Right atrium auricular region (tissue), 2 donors: ENCODE data around the gene OTUD4. TPM values are rescaled to one million over a fixed set of nuclear protein-coding genes. Genes with fewer than 3 reads are reported as not detected.

ENCODE experiments used
- DNase-seq: peaks from one replicate; pipeline ENCODE4 v3.0.0-alpha.2; 2019; ENCODE audit warnings: low spot score
- H3K27ac ChIP-seq, 2 donors: fragments of 200-600 bp; sonication (generic); 1 replicate in 1 of 2; 2 replicates in 1 of 2; pipeline ENCODE4 v1.5.1; 2016 to 2019
- H3K27me3 ChIP-seq, 2 donors: fragments of 200-600 bp; sonication (generic); one replicate each; pipeline versions ENCODE4 v1.5.1 to v1.6.0; 2017 to 2019
- H3K36me3 ChIP-seq: fragments of 200-600 bp; sonication (generic); one replicate; pipeline ENCODE4 v1.5.1; 2016
- H3K4me1 ChIP-seq, 2 donors: fragments of 200-600 bp; sonication (generic); one replicate each; pipeline versions ENCODE4 v1.5.1 to v1.6.0; 2017 to 2019
- H3K4me3 ChIP-seq, 2 donors: fragments of 200-600 bp; sonication (generic); 1 replicate in 1 of 2; 2 replicates in 1 of 2; pipeline ENCODE4 v1.5.1; 2017 to 2019; ENCODE audit warnings: mild to moderate bottlenecking in 1 of 2, moderate library complexity in 1 of 2
- H3K9me3 ChIP-seq, 2 donors: fragments of 200-600 bp; sonication (generic); one replicate each; pipeline ENCODE4 v1.5.1; 2019
- total RNA-seq, 2 donors: library from RNA; depleted of rRNA; stranded (reverse); fragments of >200 nt; gene quantifications; one replicate each; pipeline ENCODE4 v1.1.0, GENCODE V29; 2016
- TF ChIP-seq, protein P1 (sequence below), 2 donors: fragments of 200-600 bp; sonication (generic); IDR thresholded peaks; one replicate each; pipeline ENCODE4 v1.5.1; 2019; ENCODE audit warnings: antibody characterized with exemption in 2 of 2

The OTUD4 gene
- total RNA-seq, 2 donors from 2014 or later: 20.6 to 23.7 TPM

DNA sequence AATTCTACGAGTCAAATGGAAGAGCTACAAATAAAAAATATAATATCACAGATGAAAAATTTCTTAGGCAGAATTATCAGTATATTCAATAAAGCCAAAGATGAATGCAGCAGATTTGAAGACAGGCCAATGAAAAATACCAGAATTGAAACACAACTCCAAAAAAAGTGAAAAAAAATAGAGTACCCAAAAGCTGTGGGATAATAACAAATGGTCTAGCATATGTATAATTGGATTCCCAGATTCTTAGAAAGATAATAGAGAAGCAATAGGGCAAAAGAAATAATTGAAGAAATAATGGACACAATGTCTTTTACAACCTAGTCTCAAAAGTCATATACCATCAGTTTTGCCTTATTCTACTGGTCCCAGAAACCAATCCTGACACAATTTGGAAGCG, 86.8 kb downstream of the OTUD4 start:
- peaks cover 0 to 9% of the 10 kb centered on the region in 2 donors for H3K9me3 ChIP-seq
- H3K27me3 ChIP-seq: no peaks in the 10 kb centered on the region
- peaks cover 0 to 11% of the 10 kb centered on the region in 2 donors for H3K4me1 ChIP-seq
- H3K27ac ChIP-seq: no peak overlapping the region
- H3K36me3 ChIP-seq: peaks cover 43% of the 10 kb centered on the region
- no peak overlapping the region for H3K4me3 ChIP-seq
- TF ChIP-seq, protein P1, sequence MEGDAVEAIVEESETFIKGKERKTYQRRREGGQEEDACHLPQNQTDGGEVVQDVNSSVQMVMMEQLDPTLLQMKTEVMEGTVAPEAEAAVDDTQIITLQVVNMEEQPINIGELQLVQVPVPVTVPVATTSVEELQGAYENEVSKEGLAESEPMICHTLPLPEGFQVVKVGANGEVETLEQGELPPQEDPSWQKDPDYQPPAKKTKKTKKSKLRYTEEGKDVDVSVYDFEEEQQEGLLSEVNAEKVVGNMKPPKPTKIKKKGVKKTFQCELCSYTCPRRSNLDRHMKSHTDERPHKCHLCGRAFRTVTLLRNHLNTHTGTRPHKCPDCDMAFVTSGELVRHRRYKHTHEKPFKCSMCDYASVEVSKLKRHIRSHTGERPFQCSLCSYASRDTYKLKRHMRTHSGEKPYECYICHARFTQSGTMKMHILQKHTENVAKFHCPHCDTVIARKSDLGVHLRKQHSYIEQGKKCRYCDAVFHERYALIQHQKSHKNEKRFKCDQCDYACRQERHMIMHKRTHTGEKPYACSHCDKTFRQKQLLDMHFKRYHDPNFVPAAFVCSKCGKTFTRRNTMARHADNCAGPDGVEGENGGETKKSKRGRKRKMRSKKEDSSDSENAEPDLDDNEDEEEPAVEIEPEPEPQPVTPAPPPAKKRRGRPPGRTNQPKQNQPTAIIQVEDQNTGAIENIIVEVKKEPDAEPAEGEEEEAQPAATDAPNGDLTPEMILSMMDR (IDR thresholded peaks at IDR 0.05): no peak
- DNase-seq: no peak

DNA sequence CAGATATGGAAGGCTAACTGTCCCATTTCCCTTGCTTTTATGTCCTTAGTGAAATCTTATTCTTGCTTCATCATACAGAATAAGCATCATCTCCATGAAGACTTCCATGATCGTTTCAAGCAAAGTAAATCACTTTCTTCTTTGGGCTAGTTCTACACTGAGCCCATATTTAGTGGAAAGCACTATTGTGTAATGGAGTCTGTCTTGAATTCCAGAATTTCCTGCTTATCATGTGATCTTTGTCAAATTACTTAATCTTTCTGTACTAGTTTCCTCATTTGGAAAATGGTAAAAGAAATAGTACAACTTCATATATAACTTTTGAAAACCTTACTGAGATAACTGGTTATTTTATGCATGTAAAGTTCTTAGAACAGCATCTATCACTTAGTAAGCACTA, 90.0 kb downstream of the OTUD4 start:
- TF ChIP-seq, protein P1 (IDR thresholded peaks at IDR 0.05): no peak
- peaks cover 0 to 9% of the 10 kb centered on the region in 2 donors for H3K9me3 ChIP-seq
- H3K27ac ChIP-seq: no peak overlapping the region
- H3K4me3 ChIP-seq: no peak overlapping the region
- no peak for DNase-seq
- peaks cover 43% of the 10 kb centered on the region for H3K36me3 ChIP-seq
- H3K4me1 ChIP-seq: no peaks in the 10 kb centered on the region
- H3K27me3 ChIP-seq: no peaks in the 10 kb centered on the region

DNA sequence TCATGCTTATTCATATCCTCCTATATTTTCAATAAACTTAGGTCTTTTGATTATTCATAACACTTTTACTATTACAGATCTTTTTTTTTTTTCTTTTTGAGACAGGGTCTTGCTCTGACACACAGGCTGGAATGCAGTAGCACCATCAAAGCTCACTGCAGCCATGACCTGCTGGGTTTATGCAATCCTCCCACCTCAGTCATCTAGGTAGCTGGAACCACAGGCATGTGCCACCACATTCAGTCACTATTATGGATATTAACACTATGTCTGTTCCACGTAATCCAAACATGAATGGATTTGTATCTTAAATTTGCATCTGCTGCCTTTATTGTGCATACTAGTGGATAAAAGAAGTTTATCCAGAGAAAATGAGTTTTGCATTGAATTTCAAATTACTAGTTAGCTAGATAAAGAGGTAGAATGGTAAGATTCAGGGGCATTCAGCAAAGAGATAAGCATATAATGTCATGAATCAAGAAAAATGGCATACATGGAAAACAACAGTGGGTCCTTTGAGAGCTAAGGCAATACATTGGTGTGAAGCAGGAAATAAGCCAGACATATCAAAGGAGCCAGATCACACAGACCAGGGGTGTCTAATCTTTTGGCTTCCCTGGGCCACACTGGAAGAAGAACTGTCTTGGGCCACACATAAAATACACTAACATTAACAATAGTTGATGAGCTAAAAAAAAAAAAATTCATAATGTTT, 96.3 kb downstream of the OTUD4 start:
- no peaks in the 10 kb centered on the region for H3K9me3 ChIP-seq
- no peak overlapping the region for H3K4me3 ChIP-seq
- TF ChIP-seq, protein P1 (IDR thresholded peaks at IDR 0.05): no peak
- no peak overlapping the region for H3K27ac ChIP-seq
- no peak for DNase-seq
- no peaks in the 10 kb centered on the region for H3K4me1 ChIP-seq
- no peaks in the 10 kb centered on the region for H3K36me3 ChIP-seq
- H3K27me3 ChIP-seq: no peaks in the 10 kb centered on the region

Other genes starting within 250 kb of the OTUD4 start
- 10 to 100 TPM; 15.4 to 20.3 TPM for gene ANAPC10, start 82.4 kb downstream of the OTUD4 start, total RNA-seq
- gene ABCE1, start 82.3 kb downstream of the OTUD4 start, total RNA-seq: 10 to 100 TPM; 36.2 to 43.9 TPM